ENCODE measurements around the gene ACTL10.
"Not testable (repeated sequence)": the region's sequence is repeated elsewhere in the genome, so short reads cannot be mapped to it uniquely, and the experiment has no call there.

ACTL10 gene

GRCh38 chr20:33693741-33694638 lies 27.2 kb downstream of the ACTL10 start:
- in situ Hi-C loops (cut with HindIII; ENCODE audit: low sequenced_read_pairs), result no loop called here

GRCh38 chr20:33694639-33695012 lies 27.9 kb downstream of the ACTL10 start:
- in situ Hi-C loops (cut with HindIII; ENCODE audit: low sequenced_read_pairs), result no loop called here

- in situ Hi-C loops (cut with HindIII; ENCODE audit: low sequenced_read_pairs), result no loop called here
Observed at GRCh38 chr20:33696448-33696847, 29.7 kb downstream of the ACTL10 start.

DNA sequence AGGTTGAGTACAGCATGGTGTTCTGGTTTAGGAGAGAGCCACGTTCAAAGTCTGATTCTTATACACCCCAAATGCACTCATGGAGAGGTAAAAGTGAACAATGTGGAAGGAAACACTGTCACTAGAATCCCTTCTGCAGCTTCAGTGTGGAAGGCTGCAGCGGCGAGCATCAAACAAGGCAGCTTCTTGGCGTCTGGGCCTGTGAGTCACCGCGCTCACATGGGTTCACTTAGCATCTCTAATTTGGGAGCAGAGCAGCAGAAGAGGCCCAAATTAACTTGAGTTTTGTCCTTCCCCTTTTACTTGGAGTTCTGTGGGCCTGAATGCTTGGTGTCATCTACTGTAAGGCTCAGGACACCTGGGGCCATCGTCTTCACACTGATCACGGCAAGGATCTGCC lies 30.4 kb downstream of the ACTL10 start:
- in situ Hi-C loops (cut with HindIII; ENCODE audit: low sequenced_read_pairs), result no loop called here

DNA sequence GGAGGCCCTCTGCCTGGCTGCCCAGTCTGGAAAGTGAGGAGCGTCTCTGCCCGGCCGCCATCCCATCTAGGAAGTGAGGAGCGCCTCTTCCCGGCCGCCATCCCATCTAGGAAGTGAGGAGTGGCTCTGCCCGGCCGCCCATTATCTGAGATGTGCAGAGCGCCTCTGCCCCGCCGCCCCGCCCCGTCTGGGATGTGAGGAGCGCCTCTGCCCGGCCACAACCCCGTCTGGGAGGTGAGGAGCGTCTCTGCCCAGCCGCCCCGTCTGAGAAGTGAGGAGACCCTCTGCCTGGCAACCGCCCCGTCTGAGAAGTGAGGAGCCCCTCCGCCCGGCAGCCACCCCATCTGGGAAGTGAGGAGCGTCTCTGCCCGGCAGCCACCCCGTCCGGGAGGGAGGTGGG lies 32.2 kb downstream of the ACTL10 start:
- in situ Hi-C loops (cut with HindIII; ENCODE audit: low sequenced_read_pairs), result not testable (repeated sequence)

DNA sequence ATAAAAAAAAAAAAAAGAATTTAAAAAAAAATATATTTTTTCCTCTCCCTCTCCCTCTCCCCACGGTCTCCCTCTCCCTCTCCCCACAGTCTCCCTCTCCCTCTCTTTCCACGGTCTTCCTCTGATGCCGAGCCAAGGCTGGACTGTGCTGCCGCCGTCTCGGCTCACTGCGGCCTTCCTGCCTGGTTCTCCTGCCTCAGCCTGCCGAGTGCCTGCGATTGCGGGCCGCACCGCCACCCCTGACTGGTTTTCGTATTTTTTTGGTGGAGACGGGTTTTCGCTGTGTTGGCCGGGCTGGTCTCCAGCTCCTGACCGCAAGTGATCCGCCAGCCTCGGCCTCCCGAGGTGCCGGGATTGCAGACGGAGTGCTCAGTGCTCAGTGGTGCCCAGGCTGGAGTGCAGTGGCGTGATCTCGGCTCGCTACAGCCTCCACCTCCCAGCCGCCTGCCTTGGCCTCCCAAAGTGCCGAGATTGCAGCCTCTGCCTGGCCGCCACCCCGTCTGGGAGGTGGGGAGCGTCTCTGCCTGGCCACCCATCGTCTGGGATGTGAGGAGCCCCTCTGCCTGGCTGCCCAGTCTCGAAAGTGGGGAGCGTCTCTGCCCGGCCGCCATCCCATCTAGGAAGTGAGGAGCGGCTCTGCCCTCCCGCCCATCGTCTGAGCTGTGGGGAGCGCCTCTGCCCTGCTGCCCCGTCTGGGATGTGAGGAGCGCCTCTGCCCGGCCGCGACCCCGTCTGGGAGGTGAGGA lies 34.1 kb downstream of the ACTL10 start:
- in situ Hi-C loops (cut with HindIII; ENCODE audit: low sequenced_read_pairs), result not testable (repeated sequence)

- in situ Hi-C loops (cut with HindIII; ENCODE audit: low sequenced_read_pairs), result no loop called here
Observed at GRCh38 chr20:33701629-33702450, 35.1 kb downstream of the ACTL10 start.

GRCh38 chr20:33702861-33703260 lies 36.1 kb downstream of the ACTL10 start:
- in situ Hi-C loops (cut with HindIII; ENCODE audit: low sequenced_read_pairs), result no loop called here

- in situ Hi-C loops (cut with HindIII; ENCODE audit: low sequenced_read_pairs), result no loop called here
Observed at GRCh38 chr20:33703498-33704137, 36.9 kb downstream of the ACTL10 start.

DNA sequence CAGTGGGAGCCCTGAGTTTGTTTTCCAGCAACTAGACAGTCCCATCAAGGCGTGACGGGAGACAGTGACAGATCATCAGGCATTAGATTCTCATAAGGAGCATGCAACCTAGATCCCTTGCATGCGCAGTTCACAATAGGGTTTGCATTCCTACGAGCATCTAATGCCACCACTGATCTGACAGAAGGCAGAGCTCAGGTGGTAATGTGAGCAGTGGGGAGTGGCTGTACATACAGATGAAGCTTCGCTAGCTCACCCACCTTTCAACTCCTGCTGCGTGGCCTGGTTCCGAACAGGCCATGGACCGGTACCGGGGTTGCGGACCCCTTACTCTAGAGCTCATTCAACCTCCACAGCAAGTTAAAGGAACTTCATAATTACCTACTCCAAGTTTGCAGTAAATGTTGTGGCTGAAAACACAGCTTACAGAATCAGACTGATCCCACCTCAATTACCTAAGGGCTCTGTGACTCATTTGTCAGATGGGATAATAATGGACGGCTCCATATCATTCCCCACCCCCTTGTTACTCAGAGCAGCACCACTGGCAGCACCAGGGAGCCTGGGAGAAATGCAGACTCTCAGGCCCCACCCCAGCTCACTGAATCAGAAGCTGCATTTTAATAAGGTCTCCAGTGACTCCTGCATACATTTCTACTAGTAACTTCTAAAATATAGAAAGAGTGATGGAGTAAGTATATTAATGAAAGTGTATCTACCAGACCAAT lies 37.6 kb downstream of the ACTL10 start:
- in situ Hi-C loops (cut with HindIII; ENCODE audit: low sequenced_read_pairs), result no loop called here

DNA sequence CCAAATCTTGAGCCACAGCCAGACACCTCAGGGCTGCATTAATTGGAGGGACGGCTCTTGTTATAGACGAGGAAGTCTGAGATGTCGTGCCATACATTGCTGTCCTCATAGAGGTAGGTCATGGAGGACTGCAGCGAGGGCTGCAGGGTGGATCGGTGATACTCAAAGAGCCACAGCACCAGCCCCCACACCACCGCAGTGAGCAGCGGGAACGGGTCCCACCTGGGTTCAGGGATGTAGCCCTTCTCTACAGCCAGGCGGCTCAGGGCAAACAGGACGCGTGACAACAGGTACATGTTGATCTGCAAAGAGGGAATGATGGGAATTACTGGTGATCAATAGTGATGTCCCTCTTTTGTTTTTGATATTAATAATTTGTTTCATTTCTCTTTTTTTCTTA lies 40.9 kb downstream of the ACTL10 start:
- in situ Hi-C loops (cut with HindIII; ENCODE audit: low sequenced_read_pairs), result no loop called here

DNA sequence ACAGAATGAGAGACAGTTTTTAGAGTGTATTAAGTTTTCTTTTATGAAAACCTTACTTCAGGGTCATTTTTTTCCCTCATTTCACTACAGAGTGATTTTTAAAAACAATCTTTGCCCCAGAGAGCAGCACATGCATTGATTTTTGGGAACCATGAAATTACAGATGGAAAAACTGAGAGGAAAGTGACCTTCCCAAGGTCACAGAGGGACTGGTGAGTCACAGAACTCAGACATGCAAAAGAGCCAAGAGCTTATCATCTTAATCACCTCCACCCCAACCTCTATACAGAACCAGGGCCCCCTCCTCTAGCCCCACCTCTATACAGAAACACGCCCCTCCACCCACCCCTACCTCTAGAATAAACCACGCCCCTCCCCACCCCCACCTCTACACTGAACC lies 42.7 kb downstream of the ACTL10 start:
- in situ Hi-C loops (cut with HindIII; ENCODE audit: low sequenced_read_pairs), result no loop called here

DNA sequence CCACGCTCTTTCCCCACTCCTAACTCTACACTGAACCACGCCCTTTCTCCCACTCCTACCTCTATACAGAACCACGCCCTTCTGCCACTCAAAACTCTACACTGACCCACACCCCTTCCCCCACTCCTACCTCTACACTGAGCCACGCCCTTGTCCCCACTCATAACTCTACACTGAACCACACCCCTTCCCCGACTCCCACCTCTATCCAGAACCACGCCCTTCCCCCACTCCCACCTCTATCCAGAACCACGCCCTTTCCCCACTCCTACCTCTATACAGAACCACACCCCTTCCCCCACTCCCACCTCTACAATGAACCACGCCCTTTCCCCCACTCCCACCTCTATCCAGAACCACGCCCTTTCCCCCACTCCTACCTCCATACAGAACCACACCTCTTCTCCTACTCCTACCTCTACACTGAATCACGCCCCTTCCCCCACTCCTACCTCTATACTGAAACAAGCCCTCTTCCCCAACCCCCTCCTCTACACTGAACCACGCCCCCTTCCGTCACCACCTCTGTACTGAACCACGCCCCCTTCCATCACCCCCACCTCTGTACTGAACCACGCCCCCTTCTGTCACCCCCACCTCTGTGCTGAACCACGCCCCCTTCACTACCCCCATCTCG lies 43.3 kb downstream of the ACTL10 start:
- in situ Hi-C loops (cut with HindIII; ENCODE audit: low sequenced_read_pairs), result no loop called here

GRCh38 chr20:33710681-33711445 lies 44.1 kb downstream of the ACTL10 start:
- in situ Hi-C loops (cut with HindIII; ENCODE audit: low sequenced_read_pairs), result no loop called here

DNA sequence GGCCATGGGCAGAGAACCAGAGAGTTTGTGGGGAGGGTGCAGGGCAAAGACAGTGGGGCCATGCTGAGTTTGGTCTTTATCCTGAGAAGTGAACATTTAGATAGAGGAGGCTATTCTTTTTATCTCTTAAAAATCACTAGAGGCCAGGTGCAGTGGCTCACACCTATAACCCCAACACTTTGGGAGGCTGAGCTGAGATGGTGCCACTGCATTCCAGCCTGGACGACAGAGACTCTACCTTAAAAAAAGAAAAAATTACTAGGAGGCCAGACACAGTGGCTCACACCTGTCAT lies 44.6 kb downstream of the ACTL10 start:
- in situ Hi-C loops (cut with HindIII; ENCODE audit: low sequenced_read_pairs), result no loop called here

DNA sequence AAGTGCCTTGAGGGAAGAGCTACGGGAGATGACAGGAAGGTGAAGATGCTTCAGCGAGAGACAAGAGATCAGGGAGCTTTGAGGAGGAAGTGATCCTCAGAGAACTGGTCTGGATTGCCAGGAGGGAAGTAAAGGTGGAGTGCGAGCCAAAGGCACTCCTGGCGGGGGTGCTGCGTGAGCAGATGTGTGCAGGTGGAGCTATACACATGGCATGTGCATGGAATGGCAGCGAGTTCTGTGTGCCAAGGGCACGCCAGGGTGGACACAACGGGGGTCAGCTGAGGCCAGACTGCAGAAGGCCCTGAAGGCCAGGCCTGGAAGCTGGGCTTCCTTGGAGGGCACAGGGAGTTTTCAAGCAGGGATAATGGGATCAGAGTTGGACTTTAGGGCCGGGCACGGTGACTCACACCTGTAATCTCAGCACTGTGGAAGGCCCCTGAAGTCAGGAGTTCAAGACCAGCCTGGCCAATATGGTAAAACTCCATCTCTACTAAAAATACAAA lies 47.2 kb downstream of the ACTL10 start:
- in situ Hi-C loops (cut with HindIII; ENCODE audit: low sequenced_read_pairs), result no loop called here

DNA sequence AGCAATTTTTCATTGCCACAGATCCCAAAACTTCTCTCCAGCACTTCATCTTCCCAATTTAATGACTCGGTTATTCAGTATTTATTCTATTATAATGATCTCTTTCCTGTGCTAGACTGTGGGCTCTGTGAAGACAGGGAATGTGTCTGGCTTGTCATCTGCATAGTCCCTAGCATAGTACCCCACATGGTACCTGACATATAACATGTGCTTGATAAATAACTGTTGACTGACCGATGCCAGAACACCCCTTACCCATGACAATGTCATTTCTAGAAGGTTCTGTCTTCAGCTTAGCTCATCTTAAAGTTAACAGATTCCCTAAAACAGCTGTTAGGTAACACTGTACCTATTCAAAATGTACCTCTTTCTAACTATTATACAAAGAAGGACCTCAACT lies 49.8 kb downstream of the ACTL10 start:
- in situ Hi-C loops (cut with HindIII; ENCODE audit: low sequenced_read_pairs), result no loop called here

All from DLD1 (cell line).